ENCODE results near the gene TBX1.
A peak's percentile ranks its signal among the peaks of the same experiment; 100 is the strongest.

The TBX1 gene

DNA sequence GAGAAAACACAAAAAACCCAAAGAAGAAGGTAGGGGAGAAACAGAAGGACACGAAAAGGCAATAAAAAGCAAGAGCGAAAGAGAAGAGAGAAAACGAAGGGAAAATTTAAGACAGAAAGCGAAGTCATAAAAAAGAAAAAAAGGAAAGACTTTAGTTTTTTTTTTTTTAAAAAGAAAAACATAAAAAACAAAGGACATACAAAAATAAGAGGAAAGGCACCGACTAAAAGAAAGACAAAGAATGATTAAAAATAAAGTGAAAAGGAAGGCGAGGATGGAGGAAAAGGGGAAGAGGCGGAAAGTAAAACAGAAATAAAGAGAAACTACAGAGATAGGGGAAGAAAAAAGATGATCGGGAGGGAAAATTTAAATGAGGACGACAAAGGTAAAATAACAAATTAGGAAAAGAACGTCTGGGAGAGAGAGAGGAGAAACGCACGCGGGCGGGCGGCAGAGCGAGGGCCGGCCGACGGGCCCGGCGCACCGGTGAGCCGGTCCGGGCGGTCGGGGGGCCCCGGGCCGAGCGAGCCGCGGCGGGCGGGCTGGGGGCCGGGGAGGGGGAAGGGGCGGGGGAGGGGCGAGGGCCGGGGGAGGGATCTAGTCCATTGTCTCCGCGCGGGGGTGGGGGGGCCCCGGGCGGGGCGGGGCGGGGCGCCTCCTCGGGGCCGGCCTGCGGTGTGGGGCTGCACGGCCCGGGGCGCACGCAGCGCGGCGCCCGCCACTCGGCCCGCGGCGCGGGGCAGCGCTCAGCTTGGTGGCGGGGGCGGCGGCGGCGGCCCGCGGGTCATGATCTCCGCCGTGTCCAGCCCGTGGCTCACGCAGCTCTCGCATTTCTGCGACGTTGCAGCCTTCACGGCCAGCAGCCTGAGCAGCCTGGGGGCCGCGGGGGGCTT lies at the start of gene TBX1:
Gene TBX1, plus strand, starts transcription at position 721 of the 893 bp plus-strand sequence. Its CDS starts 66 bp downstream, at position 787.
- DNase-seq = no peak

DNA sequence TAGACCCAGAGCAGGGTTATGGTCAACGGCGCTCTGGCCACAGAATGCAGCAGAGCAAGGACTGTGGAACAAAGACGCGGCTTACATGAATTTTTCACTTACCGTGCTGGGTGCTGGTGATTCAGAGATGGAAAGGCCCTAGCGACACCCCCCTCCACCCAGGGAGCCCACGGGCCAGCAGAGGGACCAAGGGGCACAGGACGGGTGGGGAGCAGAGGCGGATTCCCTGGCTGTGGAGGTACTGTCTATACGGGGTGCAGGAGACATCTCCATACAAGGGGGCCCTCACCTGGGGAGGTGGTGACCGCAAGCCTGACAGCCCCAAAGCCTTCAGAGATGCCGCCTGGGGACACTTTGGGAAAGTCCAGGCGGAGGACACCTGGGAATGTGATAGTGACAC lies 47.3 kb upstream of the TBX1 start:
- no peak for DNase-seq

DNA sequence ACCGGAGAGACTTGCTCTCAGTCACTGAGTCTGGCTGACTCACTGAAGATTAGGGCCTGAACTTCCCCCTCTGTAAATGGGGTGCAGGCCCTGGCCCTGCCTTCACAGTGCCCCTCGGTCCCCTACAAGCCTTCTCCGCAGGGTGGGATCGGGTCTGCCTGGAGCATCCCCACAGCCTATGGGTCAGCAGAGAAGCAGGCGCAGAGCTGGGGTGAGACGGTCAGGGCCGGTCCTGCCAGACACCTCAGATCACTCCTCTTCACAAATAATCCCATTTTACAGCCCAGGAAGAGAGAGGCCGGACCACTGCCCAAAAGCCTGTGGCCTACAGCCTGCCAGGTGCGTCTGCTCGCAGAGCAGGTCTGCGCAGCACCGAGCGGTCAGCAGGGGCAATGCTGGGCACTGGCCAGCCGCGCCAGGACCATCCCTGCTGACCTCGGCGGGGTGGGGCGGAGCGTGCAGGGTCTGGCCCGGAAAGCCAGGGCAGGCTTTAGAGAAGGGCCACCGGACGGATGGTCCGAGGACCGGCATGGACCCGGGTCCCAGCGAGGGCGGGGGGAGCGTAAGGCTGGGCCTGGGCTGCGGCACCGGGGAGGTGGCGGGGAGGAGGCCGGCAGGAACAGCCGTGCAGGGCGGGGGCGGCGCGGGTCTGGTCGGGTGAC lies 46.8 kb upstream of the TBX1 start:
- DNase-seq = no peak

DNA sequence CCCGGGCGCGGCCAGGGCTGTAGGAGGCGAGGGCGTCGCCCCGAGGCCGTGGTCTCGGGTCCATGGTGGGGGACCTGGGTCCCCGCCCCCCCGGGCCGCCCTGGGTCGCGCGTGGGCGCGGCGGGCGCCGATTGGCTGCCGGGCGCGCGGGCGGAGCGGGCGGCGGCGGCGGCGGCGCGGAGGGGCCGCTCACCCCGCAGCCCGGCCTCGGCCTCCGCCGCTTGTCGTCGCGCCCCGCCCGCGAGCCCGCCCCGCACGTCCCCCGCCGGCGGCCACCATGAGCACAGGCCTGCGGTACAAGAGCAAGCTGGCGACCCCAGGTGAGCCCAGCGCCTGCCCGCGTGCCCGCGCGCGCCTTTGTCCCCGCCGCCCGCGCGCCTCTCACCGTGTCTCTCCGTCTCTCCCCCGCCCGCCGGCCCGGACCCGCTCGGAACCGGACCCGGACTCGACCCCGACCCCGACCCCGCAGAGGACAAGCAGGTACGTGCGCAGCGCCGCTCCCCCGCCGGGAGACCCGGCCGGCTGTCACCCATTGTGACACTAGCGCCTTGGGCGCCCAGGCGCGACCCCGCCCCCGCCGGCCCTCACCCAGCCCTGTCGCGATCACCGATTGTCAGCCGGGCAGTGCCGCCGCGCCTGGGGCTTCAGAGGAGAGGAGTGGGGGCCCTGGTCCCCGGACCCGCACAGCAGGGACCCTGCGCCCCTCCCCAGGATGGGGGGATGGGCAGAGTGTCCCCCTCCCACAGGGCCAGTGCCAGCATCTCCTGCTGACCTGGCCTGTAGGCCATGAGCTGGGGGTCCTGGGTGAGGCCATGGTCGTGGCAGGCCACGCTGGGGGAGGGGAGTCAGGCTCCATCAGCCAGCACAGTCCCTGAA lies 46.0 kb upstream of the TBX1 start, which contains the start of gene SEPTIN5:
Gene SEPTIN5, plus strand, starts transcription at position 192 of the 876 bp plus-strand sequence. Its CDS starts 86 bp downstream, at position 278.
- no peak for DNase-seq

DNA sequence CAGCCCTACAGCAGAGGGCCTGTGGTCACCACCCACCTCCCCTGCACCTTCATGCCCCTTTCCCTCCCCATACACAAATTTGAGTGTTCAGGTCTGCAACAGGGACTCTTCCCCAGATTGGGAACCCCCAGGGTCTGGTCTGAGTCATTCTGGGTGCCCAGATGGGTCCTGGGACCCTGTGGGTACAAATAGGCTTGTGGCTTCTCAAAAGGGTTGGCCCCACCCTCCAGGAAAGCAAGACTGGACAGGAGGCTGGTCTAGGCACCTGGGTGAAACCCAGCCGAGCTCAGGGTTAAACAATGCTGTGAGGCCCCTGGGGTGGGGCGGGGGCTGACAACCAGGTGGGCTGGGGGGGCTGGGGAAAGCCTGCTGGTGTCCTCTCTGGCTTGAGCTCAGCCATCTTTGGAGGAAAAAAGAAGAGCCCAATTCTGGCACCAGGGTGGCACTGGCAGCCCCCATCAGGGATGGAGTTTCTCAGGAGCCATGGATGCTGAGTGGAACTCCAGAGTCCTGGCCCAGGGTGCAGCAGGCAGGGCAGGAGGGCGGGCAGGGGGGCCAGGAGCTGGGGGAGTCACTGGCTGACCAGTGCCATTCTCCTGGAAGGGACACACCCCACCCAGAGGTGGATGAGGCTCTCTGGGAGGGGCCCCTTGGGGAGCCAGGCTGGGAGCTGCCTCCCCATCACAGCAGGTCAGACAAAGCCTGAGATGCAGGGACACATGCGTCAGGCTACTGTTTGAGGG lies 45.2 kb upstream of the TBX1 start:
- no peak for DNase-seq

DNA sequence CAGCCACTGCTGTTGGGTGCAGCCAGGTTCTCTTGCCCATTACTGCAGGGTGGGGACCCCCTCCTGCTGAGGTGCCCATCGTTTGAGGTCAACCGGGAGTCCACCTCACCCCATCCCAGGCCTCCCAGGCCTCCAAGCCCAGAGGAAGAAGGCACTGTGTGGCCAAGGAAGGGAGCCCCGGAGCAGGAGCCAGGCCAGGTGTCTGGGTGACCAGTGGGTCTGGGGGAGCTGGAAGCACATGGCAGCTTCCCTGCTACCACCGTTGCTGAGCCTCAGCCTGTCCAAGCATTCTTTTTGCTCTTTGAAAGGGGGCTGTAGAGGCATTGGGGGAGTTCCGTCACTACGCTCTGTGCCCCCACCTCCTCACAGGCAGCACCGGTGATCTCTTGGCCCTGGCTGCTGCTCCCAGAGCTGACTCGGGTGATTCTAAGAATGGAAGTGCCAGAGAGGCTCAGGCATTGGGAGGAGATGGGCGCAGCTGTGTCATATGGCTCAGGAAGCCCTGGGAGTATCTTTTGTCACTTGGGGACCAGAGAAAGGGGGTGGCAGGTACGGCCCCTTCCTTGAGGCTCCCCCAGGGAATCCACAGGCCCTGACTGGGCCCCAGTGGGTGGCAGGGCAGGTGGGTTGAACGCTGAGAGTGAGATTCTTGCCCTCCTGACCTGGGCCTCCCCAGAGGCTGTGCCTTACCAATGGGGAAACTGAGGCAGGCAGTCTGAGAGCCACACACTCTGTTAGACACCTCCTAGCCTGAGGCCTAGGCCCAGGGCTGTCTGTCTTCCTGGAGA lies 44.3 kb upstream of the TBX1 start:
- DNase-seq = no peak

GRCh38 chr22:19716829-19717105 lies 43.8 kb upstream of the TBX1 start:
- no peak for DNase-seq

GRCh38 chr22:19717181-19717580 lies 43.4 kb upstream of the TBX1 start:
- DNase-seq = no peak

- peak; percentile 22 for DNase-seq
These were observed 42.7 kb upstream of the TBX1 start for GRCh38 chr22:19717691-19718455.

GRCh38 chr22:19718456-19719049 lies 42.0 kb upstream of the TBX1 start:
- DNase-seq = no peak

- DNase-seq = no peak
These were observed 41.5 kb upstream of the TBX1 start for GRCh38 chr22:19719050-19719482.

- no peak for DNase-seq
These were observed 41.0 kb upstream of the TBX1 start for GRCh38 chr22:19719488-19720021.

- DNase-seq = no peak
These were observed 40.3 kb upstream of the TBX1 start for GRCh38 chr22:19720150-19720827.

DNA sequence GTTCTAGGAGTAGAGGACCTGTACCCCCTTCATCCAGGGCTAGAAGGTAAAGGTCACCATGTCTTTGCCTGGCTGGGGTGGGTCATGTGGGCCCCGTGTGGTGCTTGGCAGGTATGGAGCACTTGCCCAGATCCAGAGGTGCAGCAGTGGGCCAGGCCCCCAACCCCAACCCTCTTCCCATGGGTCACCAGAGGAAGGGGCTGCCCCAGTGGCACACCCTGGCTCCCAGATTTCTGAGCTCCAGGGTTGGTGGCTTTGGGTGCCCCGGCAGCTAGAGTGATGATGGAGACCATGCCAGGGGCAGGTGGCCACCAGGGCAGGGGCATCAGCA lies 39.6 kb upstream of the TBX1 start:
- no peak for DNase-seq

DNA sequence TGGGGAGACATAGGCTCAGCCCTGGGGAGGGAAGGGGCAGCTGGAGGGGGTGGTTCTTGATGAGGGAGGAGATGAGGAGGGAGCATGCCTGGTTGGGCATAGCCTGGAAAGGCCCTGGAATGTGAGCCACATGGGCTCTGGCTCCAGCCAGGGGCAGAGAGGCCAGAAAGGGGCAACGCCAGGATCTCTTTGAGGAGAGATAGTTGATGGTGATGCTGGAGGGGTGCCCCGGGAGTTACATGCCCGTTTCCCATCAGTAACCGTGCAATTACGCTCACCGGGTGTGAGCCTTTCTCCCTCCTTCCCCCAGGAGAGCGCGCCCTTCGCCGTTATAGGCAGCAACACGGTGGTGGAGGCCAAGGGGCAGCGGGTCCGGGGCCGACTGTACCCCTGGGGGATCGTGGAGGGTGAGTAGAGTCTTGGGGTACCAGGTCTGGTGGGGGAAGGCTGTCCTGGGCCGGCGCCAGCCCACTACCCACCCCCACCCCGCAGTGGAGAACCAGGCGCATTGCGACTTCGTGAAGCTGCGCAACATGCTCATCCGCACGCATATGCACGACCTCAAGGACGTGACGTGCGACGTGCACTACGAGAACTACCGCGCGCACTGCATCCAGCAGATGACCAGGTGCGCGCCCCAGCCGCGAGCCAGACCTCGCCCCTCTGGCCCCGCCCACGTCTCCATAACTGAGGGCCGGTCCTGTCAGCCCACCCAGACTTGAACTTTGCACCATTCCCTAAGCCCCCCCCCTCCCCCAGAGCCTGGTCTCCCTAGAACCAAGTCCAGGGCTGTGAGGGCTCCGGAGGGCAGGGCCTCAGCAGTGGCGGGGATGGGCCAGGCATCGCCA lies 39.0 kb upstream of the TBX1 start:
- DNase-seq = no peak

GRCh38 chr22:19722178-19722981 lies 38.2 kb upstream of the TBX1 start:
- DNase-seq = no peak

- DNase-seq = no peak
These were observed 37.7 kb upstream of the TBX1 start for GRCh38 chr22:19722982-19723231.
